ENCODE data around the gene PHGDH.

DNA sequence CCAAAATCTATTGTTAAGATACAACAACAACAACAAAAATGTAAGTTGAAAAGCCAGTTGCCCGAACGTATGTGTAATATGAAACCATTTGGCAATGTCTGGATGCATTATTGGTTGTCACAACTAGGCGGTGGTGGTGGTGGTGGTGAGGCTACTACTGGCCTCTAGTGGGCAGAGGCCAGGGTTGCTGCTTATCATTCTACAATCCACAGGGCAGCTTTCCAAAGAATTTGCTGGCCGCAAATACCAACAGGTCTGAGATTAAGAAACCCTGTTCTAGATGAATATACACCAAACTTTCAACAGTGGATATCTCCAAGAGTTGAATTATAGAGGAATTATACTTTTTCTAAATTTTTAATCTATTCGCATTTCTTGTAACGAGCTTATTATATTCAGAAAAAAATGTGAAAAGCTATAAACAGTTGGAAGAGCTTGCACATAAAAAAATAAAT, 36.9 kb upstream of the PHGDH start:
- no peak for TF ChIP-seq CTCF (IDR thresholded peaks at IDR 0.05; ENCODE audit: low read length)
- TF ChIP-seq EZH2 (IDR thresholded peaks at IDR 0.05; ENCODE audit: borderline replicate concordance, low read length) = no peak

All from OCI-LY1 (cell line).